SU-DHL-6 (cell line): ENCODE measurements around the gene CD6.

Experiments
- EZH2phosphoT487 ChIP-seq: fragments of 200-600 bp; sonication (generic), shearing (Covaris generic); conservative IDR thresholded peaks from 2 replicates; pipeline ENCODE4 v1.6.1; 2018; ENCODE audit warnings: mild to moderate bottlenecking, antibody characterized with exemption, low read length, moderate library complexity, mixed read lengths
- TF ChIP-seq, protein P1 (sequence below): fragments of 200-600 bp; sonication (generic); IDR thresholded peaks from one replicate; pipeline ENCODE4 v1.5.1; 2017; ENCODE audit warnings: antibody characterized with exemption, mild to moderate bottlenecking, low read length, moderate library complexity; ENCODE audit not compliant: insufficient read depth, poor library complexity, severe bottlenecking

DNA sequence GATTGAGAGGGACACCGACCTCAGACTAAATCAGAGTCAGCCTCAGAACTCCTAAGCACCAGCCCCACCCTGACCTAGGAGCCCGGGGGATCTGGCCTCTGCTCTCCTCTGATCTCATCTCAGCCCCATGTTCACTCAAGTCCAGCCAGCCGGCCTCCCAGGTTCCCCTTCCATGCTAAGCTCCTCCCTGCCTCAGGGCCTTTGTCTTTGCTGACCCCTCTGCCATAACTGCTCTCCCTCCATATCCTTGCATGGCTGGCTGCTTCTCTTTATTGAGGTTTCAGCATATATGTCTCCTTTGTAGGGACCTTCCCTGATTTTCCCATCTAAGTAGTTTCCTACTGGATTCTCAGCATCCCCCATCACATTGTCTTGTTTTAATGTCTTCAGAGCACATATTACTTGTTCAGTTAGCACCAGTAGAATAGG, 18.7 kb upstream of the CD6 start:
- TF ChIP-seq, protein P1, sequence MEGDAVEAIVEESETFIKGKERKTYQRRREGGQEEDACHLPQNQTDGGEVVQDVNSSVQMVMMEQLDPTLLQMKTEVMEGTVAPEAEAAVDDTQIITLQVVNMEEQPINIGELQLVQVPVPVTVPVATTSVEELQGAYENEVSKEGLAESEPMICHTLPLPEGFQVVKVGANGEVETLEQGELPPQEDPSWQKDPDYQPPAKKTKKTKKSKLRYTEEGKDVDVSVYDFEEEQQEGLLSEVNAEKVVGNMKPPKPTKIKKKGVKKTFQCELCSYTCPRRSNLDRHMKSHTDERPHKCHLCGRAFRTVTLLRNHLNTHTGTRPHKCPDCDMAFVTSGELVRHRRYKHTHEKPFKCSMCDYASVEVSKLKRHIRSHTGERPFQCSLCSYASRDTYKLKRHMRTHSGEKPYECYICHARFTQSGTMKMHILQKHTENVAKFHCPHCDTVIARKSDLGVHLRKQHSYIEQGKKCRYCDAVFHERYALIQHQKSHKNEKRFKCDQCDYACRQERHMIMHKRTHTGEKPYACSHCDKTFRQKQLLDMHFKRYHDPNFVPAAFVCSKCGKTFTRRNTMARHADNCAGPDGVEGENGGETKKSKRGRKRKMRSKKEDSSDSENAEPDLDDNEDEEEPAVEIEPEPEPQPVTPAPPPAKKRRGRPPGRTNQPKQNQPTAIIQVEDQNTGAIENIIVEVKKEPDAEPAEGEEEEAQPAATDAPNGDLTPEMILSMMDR = no peak
- no peak for TF ChIP-seq EZH2phosphoT487
